GM12892 (cell line): ENCODE measurements around the gene TCL1B.

ENCODE experiments used
- POLR2AphosphoS5 ChIP-seq: IDR thresholded peaks from 2 replicates; pipeline ENCODE4 v1.6.1; 2011; ENCODE audit warnings: low read depth, low read length, control low read depth
- TAF1 ChIP-seq: IDR thresholded peaks from 2 replicates; pipeline ENCODE4 v1.6.1; 2011; ENCODE audit warnings: low read depth, mild to moderate bottlenecking, control low read depth, low read length, borderline replicate concordance

DNA sequence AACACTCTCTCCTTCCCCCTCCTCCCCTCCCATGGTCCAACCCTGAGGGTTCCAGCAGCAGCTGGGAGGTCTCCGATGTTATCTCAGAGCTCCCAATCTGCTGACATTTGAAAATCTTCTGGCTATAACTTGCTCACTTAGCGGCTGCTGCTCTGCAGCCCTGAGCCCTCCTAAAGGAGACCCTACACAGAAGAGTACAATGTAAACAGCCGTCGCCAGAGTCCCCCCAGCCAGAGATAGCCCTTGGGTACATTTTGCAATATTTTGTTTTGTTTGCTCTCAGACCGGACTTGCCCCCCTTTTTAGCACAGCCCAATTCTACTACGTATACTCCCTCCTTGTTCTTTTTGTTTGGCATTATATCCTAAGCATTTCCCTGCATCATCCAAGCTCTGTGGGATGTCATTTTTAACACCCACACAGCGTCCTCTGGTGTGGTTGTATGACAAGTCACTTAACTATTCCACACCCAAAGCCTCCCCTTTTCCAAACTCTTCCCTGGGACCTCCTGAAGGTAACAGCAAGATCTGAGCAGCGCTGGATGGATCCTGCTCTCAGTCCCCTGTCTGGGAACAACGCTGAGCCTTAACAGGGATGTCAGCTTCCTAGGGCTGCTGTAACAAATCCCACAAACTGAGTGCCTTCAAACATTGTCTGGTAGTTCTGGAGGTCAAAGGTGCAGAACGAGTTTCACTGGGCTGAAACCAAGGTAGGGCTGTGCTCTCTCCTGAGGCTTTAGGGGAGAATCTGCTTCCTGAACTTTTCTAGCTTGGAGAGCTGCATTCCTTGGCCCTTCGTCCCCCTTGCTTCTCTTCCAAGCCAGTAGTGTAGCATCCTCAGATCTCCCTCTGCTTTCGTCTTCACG lies 25.3 kb upstream of the TCL1B start:
- TF ChIP-seq POLR2AphosphoS5, result no peak
- TF ChIP-seq TAF1, result no peak
